Vagina (tissue), 2 donors: ENCODE data around the gene PLK4. TPM values are rescaled to one million over a fixed set of nuclear protein-coding genes. Genes with fewer than 3 reads are reported as not detected.
"Not testable (repeated sequence)": the region's sequence is repeated elsewhere in the genome, so short reads cannot be mapped to it uniquely, and the experiment has no call there.

Source experiments
- DNase-seq, 2 donors: peaks; one replicate each; pipeline ENCODE4 v3.0.0-alpha.2; 2017; ENCODE audit errors: extremely low spot score in 2 of 2
- H3K27ac ChIP-seq: fragments of 200-600 bp; sonication (generic); one replicate; pipeline ENCODE4 v1.5.1; 2019
- H3K27me3 ChIP-seq: fragments of 200-600 bp; sonication (generic); one replicate; pipeline ENCODE4 v1.5.1; 2019
- H3K36me3 ChIP-seq, 2 donors: fragments of 200-600 bp; sonication (generic); one replicate each; pipeline ENCODE4 v1.5.1; 2017 to 2019
- H3K4me1 ChIP-seq: fragments of 200-600 bp; sonication (generic); one replicate; pipeline ENCODE4 v1.5.1; 2019
- H3K4me3 ChIP-seq, 2 donors: fragments of 200-600 bp; sonication (generic); 1 replicate in 1 of 2; 2 replicates in 1 of 2; pipeline ENCODE4 v1.5.1; 2016 to 2019
- H3K9me3 ChIP-seq: fragments of 200-600 bp; sonication (generic); one replicate; pipeline ENCODE4 v1.5.1; 2019
- POLR2A ChIP-seq, 2 donors: fragments of 450-650 bp; IDR thresholded peaks; one replicate each; pipeline ENCODE4 v1.6.1; 2017; ENCODE audit warnings: antibody characterized with exemption in 2 of 2, mild to moderate bottlenecking in 2 of 2, moderate library complexity in 2 of 2
- POLR2AphosphoS5 ChIP-seq, 2 donors: sonication (generic); formaldehyde crosslinking; IDR thresholded peaks; one replicate each; pipeline ENCODE4 v1.9.0; 2017; ENCODE audit warnings: antibody characterized with exemption in 2 of 2, mild to moderate bottlenecking in 2 of 2, low read depth in 1 of 2; ENCODE audit not compliant: insufficient read depth in 1 of 2
- intact Hi-C: fragments of 100-400 bp; cut with DNase I; formaldehyde crosslinking; loops from one replicate; pipeline ENCODE4 v1.15.1; 2023
- total RNA-seq: library from RNA; depleted of rRNA; stranded (reverse); fragments of >200 nt; gene quantifications from one replicate; pipeline ENCODE4 v1.2.3, GENCODE V29; 2016
- TF ChIP-seq, protein P1 (sequence below), 3 experiments: fragments of 450-650 bp in 2 of 3; fragments of 200-600 bp in 1 of 3; sonication (generic) in 1 of 3; IDR thresholded peaks; one replicate each; pipeline ENCODE4 v1.5.1; 2017 to 2019; ENCODE audit warnings: antibody characterized with exemption in 3 of 3, mild to moderate bottlenecking in 2 of 3, moderate library complexity in 2 of 3

The PLK4 gene
- total RNA-seq, 1 donor from 2014 or later, result 6.6 TPM

DNA sequence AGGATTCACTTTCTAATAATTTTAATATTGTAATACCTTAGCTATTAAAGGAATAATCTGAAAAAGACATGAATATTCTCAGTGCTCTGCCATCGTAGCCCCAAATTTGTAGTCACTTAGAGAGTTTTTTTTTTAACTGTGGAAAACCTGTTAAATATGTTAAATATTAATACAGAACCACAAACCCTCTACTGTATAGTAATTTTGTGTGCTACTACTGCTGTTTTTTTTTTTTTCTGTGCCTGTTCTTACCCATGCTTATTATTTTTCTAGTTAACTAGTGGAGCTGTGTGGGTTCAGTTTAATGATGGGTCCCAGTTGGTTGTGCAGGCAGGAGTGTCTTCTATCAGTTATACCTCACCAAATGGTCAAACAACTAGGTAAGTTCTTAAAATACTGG, 15.8 kb downstream of the PLK4 start:
- no peak for TF ChIP-seq POLR2A (IDR thresholded peaks at IDR 0.05)
- TF ChIP-seq POLR2AphosphoS5 (IDR thresholded peaks at IDR 0.05; ENCODE audit: insufficient read depth in 1 of 2, low read depth in 1 of 2), result no peak
- Histone ChIP-seq H3K27ac (no peak overlapping the region), H3K4me1 (no peaks in the 10 kb centered on the region), H3K27me3 (no peaks in the 10 kb centered on the region), H3K9me3 (no peaks in the 10 kb centered on the region), H3K4me3 (no peak overlapping the region), H3K36me3 (no peaks in the 10 kb centered on the region)
- DNase-seq, result no peak
- intact Hi-C loops, result no loop called here

DNA sequence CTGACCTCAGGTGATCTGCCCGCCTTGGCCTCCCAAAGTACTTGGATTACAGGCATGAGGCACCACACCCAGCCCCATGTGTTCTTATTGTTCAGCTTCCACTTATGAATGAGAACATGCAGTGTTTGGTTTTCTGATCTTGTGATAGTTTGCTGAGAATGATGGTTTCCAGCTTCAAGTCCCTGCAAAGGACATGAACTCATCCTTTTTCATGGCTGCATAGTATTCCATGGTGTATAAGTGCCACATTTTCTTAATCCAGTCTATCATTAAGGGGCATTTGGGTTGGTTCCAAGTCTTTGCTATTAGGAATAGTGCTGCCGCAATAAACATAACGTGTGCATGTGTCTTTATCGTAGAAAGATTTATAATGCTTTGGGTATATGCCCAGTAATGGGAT, 19.0 kb downstream of the PLK4 start:
- DNase-seq, H3K9me3 ChIP-seq, H3K4me1 ChIP-seq, H3K36me3 ChIP-seq, intact Hi-C loops, H3K27ac ChIP-seq, H3K27me3 ChIP-seq, H3K4me3 ChIP-seq: not testable (repeated sequence)

DNA sequence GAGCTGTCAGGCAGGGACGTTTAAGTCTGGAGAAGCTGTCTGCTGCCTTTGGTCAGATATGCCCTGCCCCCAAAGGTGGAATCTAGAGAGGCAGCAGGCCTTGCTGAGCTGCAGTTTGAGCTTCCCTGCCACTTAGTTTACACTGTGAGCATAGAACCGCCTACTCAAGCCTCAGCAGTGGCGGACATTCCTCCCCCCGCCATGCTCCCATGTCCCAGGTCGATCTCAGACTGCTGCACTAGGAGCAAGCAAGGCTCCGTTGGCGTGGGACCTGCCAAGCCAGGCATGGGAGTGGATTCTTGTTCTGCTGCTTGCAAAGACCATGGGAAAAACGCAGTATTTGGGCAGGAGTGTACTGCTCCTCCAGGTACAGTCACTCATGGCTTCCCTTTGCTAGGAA, 24.3 kb downstream of the PLK4 start:
- Histone ChIP-seq H3K36me3 (no peaks in the 10 kb centered on the region), H3K4me1 (no peaks in the 10 kb centered on the region), H3K9me3 (no peaks in the 10 kb centered on the region), H3K27ac (no peak overlapping the region), H3K27me3 (no peaks in the 10 kb centered on the region), H3K4me3 (no peak overlapping the region)
- no peak for DNase-seq
- intact Hi-C loops, result no loop called here
- TF ChIP-seq, protein P1, sequence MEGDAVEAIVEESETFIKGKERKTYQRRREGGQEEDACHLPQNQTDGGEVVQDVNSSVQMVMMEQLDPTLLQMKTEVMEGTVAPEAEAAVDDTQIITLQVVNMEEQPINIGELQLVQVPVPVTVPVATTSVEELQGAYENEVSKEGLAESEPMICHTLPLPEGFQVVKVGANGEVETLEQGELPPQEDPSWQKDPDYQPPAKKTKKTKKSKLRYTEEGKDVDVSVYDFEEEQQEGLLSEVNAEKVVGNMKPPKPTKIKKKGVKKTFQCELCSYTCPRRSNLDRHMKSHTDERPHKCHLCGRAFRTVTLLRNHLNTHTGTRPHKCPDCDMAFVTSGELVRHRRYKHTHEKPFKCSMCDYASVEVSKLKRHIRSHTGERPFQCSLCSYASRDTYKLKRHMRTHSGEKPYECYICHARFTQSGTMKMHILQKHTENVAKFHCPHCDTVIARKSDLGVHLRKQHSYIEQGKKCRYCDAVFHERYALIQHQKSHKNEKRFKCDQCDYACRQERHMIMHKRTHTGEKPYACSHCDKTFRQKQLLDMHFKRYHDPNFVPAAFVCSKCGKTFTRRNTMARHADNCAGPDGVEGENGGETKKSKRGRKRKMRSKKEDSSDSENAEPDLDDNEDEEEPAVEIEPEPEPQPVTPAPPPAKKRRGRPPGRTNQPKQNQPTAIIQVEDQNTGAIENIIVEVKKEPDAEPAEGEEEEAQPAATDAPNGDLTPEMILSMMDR (IDR thresholded peaks at IDR 0.05), result no peak
- TF ChIP-seq POLR2AphosphoS5 (IDR thresholded peaks at IDR 0.05; ENCODE audit: insufficient read depth in 1 of 2, low read depth in 1 of 2), result no peak
- TF ChIP-seq POLR2A (IDR thresholded peaks at IDR 0.05), result no peak

DNA sequence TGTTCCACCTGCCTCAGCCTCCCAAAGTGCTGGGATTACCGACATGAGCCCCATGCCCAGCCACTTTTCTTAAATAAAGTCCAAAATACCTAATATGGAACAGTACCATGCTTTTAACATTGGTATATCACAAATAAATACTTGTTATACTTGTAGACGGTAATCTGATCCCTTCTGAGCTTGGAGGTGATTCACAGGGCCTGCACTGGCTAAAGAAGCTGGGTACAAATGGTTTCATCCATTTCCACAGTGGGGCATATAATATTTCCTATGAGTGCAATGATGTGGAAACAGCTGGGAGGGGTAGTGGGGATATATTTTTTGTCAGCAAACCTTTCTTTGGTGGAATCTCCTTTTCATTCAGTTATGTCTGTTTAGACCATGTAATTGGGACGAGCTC, 35.8 kb downstream of the PLK4 start:
- intact Hi-C loops, result no loop called here
- peaks cover 0 to 26% of the 10 kb centered on the region in 2 donors for H3K36me3 ChIP-seq
- H3K27me3 ChIP-seq, result no peaks in the 10 kb centered on the region
- TF ChIP-seq, protein P1 (IDR thresholded peaks at IDR 0.05), result no peak
- TF ChIP-seq POLR2A (IDR thresholded peaks at IDR 0.05) (no peak), POLR2AphosphoS5 (IDR thresholded peaks at IDR 0.05; ENCODE audit: insufficient read depth in 1 of 2, low read depth in 1 of 2) (no peak)
- H3K9me3 ChIP-seq, result no peaks in the 10 kb centered on the region
- H3K4me1 ChIP-seq, result no peaks in the 10 kb centered on the region
- H3K27ac ChIP-seq, result no peak overlapping the region
- no peak overlapping the region for H3K4me3 ChIP-seq
- no peak for DNase-seq

DNA sequence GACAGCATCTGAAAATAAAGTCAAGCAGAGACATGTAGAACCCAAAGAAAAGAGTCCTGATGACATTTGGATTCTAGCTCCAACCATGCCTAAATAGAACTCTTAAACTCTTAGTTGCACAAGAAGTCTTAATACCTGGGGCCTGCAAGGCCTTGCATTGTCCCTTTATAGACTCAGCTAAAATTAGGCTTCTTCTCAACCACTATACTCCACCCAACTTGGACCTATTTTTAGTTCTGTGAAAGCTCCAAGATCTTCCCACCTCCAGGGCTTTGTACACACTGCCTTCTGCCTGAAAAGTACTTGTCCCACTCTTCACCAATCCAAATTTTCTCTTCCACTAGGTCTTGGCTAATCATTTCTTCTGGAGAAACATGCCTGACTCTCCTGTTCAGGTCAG, 36.5 kb downstream of the PLK4 start:
- Histone ChIP-seq H3K36me3 (peaks cover 0 to 26% of the 10 kb centered on the region in 2 donors), H3K9me3 (no peaks in the 10 kb centered on the region)
- intact Hi-C loops, result no loop called here

DNA sequence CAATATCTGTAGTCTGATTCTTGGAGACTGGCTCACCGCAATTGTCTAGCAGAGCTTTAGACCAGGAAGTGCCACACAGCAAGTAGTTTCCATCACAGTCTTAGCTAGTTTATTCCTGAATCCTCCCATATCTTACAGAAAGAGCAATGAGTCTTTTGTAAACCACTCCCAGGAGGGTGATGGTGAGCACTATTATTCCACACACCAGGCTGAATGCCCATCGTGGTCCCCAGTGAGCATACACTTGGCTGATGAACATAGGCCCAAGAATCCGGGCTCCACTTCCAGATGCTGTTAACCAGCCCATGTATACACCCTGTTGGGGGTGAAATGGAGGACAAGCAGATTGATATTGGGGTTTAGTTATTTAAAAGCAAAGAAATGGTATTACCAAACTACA, 39.8 kb downstream of the PLK4 start:
- H3K36me3 ChIP-seq, result peaks cover 0 to 26% of the 10 kb centered on the region in 2 donors
- no peak for DNase-seq
- H3K9me3 ChIP-seq, result no peaks in the 10 kb centered on the region
- no peak overlapping the region for H3K27ac ChIP-seq
- TF ChIP-seq POLR2A (IDR thresholded peaks at IDR 0.05), result no peak
- no peak for TF ChIP-seq POLR2AphosphoS5 (IDR thresholded peaks at IDR 0.05; ENCODE audit: insufficient read depth in 1 of 2, low read depth in 1 of 2)
- TF ChIP-seq, protein P1 (IDR thresholded peaks at IDR 0.05), result no peak
- intact Hi-C loops, result no loop called here
- H3K4me3 ChIP-seq, result no peak overlapping the region
- H3K27me3 ChIP-seq, result no peaks in the 10 kb centered on the region
- H3K4me1 ChIP-seq, result no peaks in the 10 kb centered on the region

More for the DNA sequence above, 36.5 kb downstream of the PLK4 start:
- no peak for DNase-seq
- Histone ChIP-seq H3K4me3 (no peak overlapping the region), H3K27me3 (no peaks in the 10 kb centered on the region), H3K27ac (no peak overlapping the region), H3K4me1 (no peaks in the 10 kb centered on the region)
- TF ChIP-seq POLR2AphosphoS5 (IDR thresholded peaks at IDR 0.05; ENCODE audit: insufficient read depth in 1 of 2, low read depth in 1 of 2) (no peak), POLR2A (IDR thresholded peaks at IDR 0.05) (no peak)
- TF ChIP-seq, protein P1 (IDR thresholded peaks at IDR 0.05), result no peak
